Measurements from ENCODE around the gene NCKAP5. TPM values are rescaled to one million over a fixed set of nuclear protein-coding genes. Genes with fewer than 3 reads are reported as not detected.

NCKAP5 gene
- total and polyA plus RNA-seq, 2 of the 8 experiments (the other 6 are each of a cell fraction or from before 2014, with no cell fraction given): 0.27 to 0.86 TPM

DNA sequence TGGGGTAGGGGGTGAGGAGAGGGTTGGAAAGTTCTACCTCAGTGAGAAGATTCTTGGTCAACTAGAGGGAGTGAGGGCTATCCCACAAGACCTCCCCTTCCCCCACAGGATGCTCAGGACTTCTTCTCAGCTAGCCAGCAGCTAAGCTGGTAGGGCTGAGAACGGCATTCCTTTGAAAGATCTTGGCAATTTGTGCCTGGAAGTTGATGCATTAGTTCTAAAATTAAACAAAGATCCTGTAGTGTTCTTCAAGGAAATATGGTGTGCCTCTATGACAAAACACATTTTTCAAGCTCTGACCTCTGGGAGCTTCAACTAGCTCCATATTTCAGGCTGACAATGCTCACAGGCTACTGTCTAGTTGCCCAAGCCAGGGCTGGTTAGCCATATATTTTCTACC lies 900.6 kb downstream of the NCKAP5 start:
- Histone ChIP-seq H3K4ac (replicated peaks; ENCODE audit: insufficient read length, low read depth, low read length) (no peak overlapping the region), H4K91ac (replicated peaks; ENCODE audit: insufficient read length, low read length) (no peak overlapping the region), H2BK20ac (ENCODE audit: low read length) (no peak overlapping the region), H3K36me3 (ENCODE audit: control insufficient read depth in 2 of 4, insufficient read depth in 4 of 4, low read length in 3 of 4) (no peaks in the 10 kb centered on the region), H2BK5ac (ENCODE audit: low read depth, low read length) (no peak overlapping the region), H4K5ac (ENCODE audit: insufficient read length, low read depth, low read length) (no peak overlapping the region), H3K9me3 (ENCODE audit: insufficient read depth in 2 of 2, low read depth in 1 of 2, low read length in 1 of 2) (no peaks in the 10 kb centered on the region), H3K9ac (replicated peaks in 1 of 4; ENCODE audit: extremely low read depth in 1 of 4, low read depth in 3 of 4, low read length in 3 of 4) (no peak overlapping the region), H4K8ac (ENCODE audit: extremely low read depth, insufficient read depth, low read length) (no peak overlapping the region), H4K20me1 (replicated peaks in 1 of 2; ENCODE audit: control insufficient read depth in 1 of 2, insufficient read depth in 2 of 2, low read length in 2 of 2) (peaks cover 0 to 4% of the 10 kb centered on the region in 2 experiments), H3K18ac (ENCODE audit: extremely low read depth, low read length) (no peak overlapping the region), H3K4me2 (ENCODE audit: insufficient read depth in 1 of 2, low read depth in 2 of 2, low read length in 2 of 2) (peak overlapping the region in 1 of 2 experiments; percentile 98; a peak in 1 of 4 replicates), H3K27ac (ENCODE audit: low read depth, low read length) (no peak overlapping the region), H3K79me2 (ENCODE audit: control insufficient read depth in 1 of 2, insufficient read depth in 2 of 2, low read length in 2 of 2) (no peaks in the 10 kb centered on the region), H3K14ac (ENCODE audit: insufficient read length) (no peak overlapping the region), H2BK12ac (ENCODE audit: low read depth, low read length) (no peak overlapping the region), H3K27me3 (replicated peaks in 1 of 4; ENCODE audit: control insufficient read depth in 3 of 4, extremely low read depth in 1 of 4, insufficient read depth in 3 of 4, low read length in 3 of 4) (peaks cover 14 to 47% (median 43%) of the 10 kb centered on the region in 4 experiments), H2AK5ac (ENCODE audit: low read depth, low read length) (no peak overlapping the region), H2AFZ (ENCODE audit: low read length) (no peak overlapping the region), H3K56ac (replicated peaks; ENCODE audit: insufficient read length, low read depth, low read length) (no peak overlapping the region), H2BK120ac (replicated peaks; ENCODE audit: low read depth, low read length) (no peak overlapping the region), H3K4me1 (replicated peaks in 1 of 4; ENCODE audit: control insufficient read depth in 3 of 4, insufficient read depth in 4 of 4, low read length in 3 of 4) (peaks cover 0 to 10% (median 3%) of the 10 kb centered on the region in 4 experiments; a peak in 5 of 7 replicates), H2BK15ac (ENCODE audit: low read length) (no peak overlapping the region), H3K79me1 (ENCODE audit: low read depth, low read length) (no peaks in the 10 kb centered on the region), H3K23me2 (ENCODE audit: low read depth, low read length) (peaks cover 24% of the 10 kb centered on the region), H3K4me3 (ENCODE audit: extremely low read depth in 1 of 4, insufficient read depth in 2 of 4, low read depth in 3 of 4, low read length in 4 of 4) (0 out of 8 replicates have a peak overlapping the region, but pooled peaks of 1 of the 4 experiments have one; percentile 70), H3K23ac (ENCODE audit: insufficient read length) (no peak overlapping the region)
- CTCF ChIA-PET (ENCODE audit: partially characterized antibody): interaction anchor here (0.6 to 4.9 kb wide), 8 partner anchors 10 to 305 kb away, joined by 3 to 45 read pairs (median 5); no protein-coding TSS in a partner anchor
- POLR2A ChIA-PET (ENCODE audit: partially characterized antibody): no interaction called here
- 71% methylated on average over 1 of the region's 1 CpG; no CpG with 5 or more reads in 1 of the 2 experiments for WGBS, 2 experiments (ENCODE audit: extremely low coverage in 1 of 2, insufficient coverage in 1 of 2, insufficient read length in 1 of 2, insufficient replicate concordance in 2 of 2, low coverage in 1 of 2, low lambda C conversion rate in 2 of 2, missing lambda C conversion rate in 1 of 2)
- no peak for DNase-seq (ENCODE audit: low read depth in 1 of 2, low spot score in 2 of 2)
- FAIRE-seq: no peak
